BE2C (cell line): ENCODE measurements around the gene COX7A1.
"Not testable (repeated sequence)": the region's sequence is repeated elsewhere in the genome, so short reads cannot be mapped to it uniquely, and the experiment has no call there.

ENCODE experiments used
- DNase-seq: peaks from one replicate; pipeline ENCODE4 v3.0.0-alpha.2; 2020
- H3K27me3 ChIP-seq: fragments of 250-450 bp; sonication (Bioruptor Pico); 2 replicates; pipeline ENCODE4 v1.5.1; 2020; ENCODE audit warnings: mild to moderate bottlenecking
- H3K36me3 ChIP-seq: fragments of 250-450 bp; sonication (Bioruptor Pico); 2 replicates; pipeline ENCODE4 v1.5.1; 2020; ENCODE audit warnings: mild to moderate bottlenecking
- H3K4me1 ChIP-seq: fragments of 250-450 bp; sonication (Bioruptor Pico); 2 replicates; pipeline ENCODE4 v1.5.1; 2020
- H3K4me3 ChIP-seq: 2 replicates; pipeline ENCODE4 v1.5.1; 2011; ENCODE audit warnings: low read depth, low read length
- H3K9me3 ChIP-seq: fragments of 250-450 bp; sonication (Bioruptor Pico); 2 replicates; pipeline ENCODE4 v1.5.1; 2020
- TF ChIP-seq, protein P1 (sequence below): IDR thresholded peaks from 2 replicates; pipeline ENCODE4 v1.5.1; 2012; ENCODE audit warnings: mild to moderate bottlenecking, low read depth, low read length

COX7A1 gene

DNA sequence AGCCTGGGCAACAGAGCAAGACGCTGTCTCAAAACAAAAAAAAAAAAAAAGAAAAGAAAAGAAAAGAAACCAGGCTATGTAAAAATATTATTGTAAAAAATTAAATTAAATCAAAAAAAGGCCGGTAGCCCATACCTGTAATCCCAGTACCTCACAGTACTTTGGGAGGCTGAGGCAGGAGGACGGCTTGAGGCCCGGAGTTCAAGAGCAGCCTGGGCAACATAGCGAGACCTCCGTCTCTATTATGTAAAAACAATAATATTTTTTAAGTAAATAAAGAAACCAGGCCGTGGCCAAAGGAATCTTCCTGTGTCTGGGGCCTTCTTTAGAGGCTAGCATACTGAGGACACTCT lies 13.2 kb downstream of the COX7A1 start:
- TF ChIP-seq, protein P1, sequence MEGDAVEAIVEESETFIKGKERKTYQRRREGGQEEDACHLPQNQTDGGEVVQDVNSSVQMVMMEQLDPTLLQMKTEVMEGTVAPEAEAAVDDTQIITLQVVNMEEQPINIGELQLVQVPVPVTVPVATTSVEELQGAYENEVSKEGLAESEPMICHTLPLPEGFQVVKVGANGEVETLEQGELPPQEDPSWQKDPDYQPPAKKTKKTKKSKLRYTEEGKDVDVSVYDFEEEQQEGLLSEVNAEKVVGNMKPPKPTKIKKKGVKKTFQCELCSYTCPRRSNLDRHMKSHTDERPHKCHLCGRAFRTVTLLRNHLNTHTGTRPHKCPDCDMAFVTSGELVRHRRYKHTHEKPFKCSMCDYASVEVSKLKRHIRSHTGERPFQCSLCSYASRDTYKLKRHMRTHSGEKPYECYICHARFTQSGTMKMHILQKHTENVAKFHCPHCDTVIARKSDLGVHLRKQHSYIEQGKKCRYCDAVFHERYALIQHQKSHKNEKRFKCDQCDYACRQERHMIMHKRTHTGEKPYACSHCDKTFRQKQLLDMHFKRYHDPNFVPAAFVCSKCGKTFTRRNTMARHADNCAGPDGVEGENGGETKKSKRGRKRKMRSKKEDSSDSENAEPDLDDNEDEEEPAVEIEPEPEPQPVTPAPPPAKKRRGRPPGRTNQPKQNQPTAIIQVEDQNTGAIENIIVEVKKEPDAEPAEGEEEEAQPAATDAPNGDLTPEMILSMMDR, result no peak
- Histone ChIP-seq H3K27me3 (no peaks in the 10 kb centered on the region), H3K36me3 (peaks cover 15% of the 10 kb centered on the region), H3K4me1 (no peaks in the 10 kb centered on the region), H3K4me3 (peak overlapping the region; percentile 93), H3K9me3 (no peaks in the 10 kb centered on the region)
- DNase-seq, result no peak

GRCh38 chr19:36136964-36137686 lies 15.1 kb downstream of the COX7A1 start:
- TF ChIP-seq, protein P1, result no peak
- no peaks in the 10 kb centered on the region for H3K9me3 ChIP-seq
- DNase-seq, result no peak
- H3K4me3 ChIP-seq, result no peak overlapping the region
- H3K36me3 ChIP-seq, result peaks cover 4% of the 10 kb centered on the region; the same call in 1 of the 2 replicates
- H3K27me3 ChIP-seq, result no peaks in the 10 kb centered on the region
- no peaks in the 10 kb centered on the region for H3K4me1 ChIP-seq

DNA sequence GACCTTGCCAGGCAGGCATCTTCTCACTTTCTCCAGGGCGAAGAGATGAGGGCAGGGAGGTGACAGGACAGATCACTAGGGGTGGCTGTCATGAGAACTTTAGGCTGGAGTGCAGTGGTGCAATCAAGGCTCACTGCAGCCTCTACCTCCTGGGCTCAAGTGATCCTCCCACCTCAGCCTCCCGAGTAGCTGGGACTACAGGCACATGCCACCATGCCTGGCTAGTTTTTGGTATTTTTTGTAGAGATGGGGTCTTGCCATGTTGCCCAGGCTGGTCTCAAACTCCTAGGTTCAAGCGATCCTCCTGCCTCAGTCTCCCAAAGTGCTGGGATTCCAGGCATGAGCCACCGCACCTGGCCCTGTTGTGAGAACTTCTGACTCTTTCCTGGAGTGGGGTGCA lies 17.4 kb downstream of the COX7A1 start:
- not testable (repeated sequence) for H3K4me1 ChIP-seq, H3K9me3 ChIP-seq, H3K27me3 ChIP-seq, DNase-seq, H3K36me3 ChIP-seq, H3K4me3 ChIP-seq

GRCh38 chr19:36131221-36131620 lies 21.0 kb downstream of the COX7A1 start:
- not testable (repeated sequence) for DNase-seq, H3K36me3 ChIP-seq, H3K4me3 ChIP-seq, H3K27me3 ChIP-seq, H3K4me1 ChIP-seq, H3K9me3 ChIP-seq

DNA sequence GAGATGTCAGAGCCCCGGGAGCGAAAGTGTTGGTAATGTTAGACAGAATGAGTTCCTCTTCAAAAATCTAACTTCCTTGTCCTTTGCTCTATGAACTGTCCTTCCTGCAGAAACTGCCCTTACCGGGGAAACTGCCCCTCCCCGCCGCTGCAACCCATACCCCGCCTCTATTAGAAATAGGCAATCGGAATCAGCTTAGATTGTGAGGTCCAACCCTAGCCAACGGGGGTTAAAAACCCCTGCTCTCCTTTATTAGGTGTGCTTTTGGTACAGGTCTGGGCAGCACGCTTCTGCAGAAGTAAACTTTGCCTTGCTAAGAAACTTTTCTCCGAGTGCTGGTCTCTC lies 23.9 kb downstream of the COX7A1 start:
- DNase-seq, result no peak
- no peaks in the 10 kb centered on the region for H3K9me3 ChIP-seq

GRCh38 chr19:36125557-36125956 lies 26.7 kb downstream of the COX7A1 start:
- Histone ChIP-seq H3K4me3 (no peak overlapping the region), H3K36me3 (no peaks in the 10 kb centered on the region; the same call in 1 of the 2 replicates), H3K4me1 (no peaks in the 10 kb centered on the region), H3K9me3 (no peaks in the 10 kb centered on the region), H3K27me3 (no peaks in the 10 kb centered on the region)
- TF ChIP-seq, protein P1, result no peak
- DNase-seq, result no peak

More for the DNA sequence above, 23.9 kb downstream of the COX7A1 start:
- H3K4me1 ChIP-seq, result no peaks in the 10 kb centered on the region
- no peaks in the 10 kb centered on the region; the same call in 1 of the 2 replicates for H3K36me3 ChIP-seq
- no peaks in the 10 kb centered on the region for H3K27me3 ChIP-seq
- peak overlapping the region; percentile 65 for H3K4me3 ChIP-seq
- TF ChIP-seq, protein P1, result no peak

GRCh38 chr19:36121486-36122124 lies 30.6 kb downstream of the COX7A1 start:
- peaks cover 10% of the 10 kb centered on the region for H3K36me3 ChIP-seq
- no peak overlapping the region for H3K4me3 ChIP-seq
- H3K9me3 ChIP-seq, result no peaks in the 10 kb centered on the region
- no peaks in the 10 kb centered on the region for H3K4me1 ChIP-seq
- TF ChIP-seq, protein P1, result no peak
- H3K27me3 ChIP-seq, result no peaks in the 10 kb centered on the region
- no peak for DNase-seq
